Breast epithelium (tissue), 3 donors: Measurements from ENCODE around the gene PGLYRP4.

Experiments
- POLR2A ChIP-seq: fragments of 450-650 bp; IDR thresholded peaks from one replicate; pipeline ENCODE4 v1.6.1; 2016; ENCODE audit warnings: antibody characterized with exemption, mild to moderate bottlenecking, moderate library complexity
- TF ChIP-seq, protein P1 (sequence below), 3 donors: fragments of 450-650 bp; IDR thresholded peaks; one replicate each; pipeline ENCODE4 v1.5.1; 2016 to 2017; ENCODE audit warnings: antibody characterized with exemption in 3 of 3, mild to moderate bottlenecking in 3 of 3, moderate library complexity in 3 of 3

DNA sequence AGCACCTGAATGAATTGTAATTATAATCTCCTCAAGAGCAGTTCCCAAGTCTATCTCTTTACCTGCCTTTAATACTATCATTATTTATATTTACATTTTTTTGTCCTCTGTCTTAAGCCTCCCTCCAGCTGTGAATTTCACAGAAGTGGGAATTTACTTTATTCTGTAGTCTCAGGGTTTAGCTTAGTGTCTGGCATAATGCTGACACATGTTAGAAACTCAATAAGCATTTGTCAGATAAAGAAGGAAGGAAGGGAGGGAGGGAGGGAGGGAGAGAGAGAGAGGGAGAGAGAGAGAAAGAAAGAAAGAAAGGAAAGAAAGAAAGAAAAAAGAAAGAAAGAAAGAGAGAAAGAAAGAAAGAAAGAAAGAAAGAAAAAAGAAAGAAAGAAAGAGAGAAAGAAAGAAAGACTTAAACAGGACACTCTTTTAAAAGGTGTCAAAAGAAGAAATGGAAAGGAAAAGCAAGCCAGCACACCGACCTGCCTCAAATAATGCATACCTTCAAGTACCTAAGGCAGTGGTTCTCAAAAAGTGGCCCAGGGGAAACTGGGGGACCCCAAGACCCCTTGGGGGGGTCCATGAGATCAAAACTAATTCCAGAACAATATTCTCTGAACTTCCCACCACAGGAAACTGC lies 1.8 kb upstream of the PGLYRP4 start:
- no peak for TF ChIP-seq POLR2A
- TF ChIP-seq, protein P1, sequence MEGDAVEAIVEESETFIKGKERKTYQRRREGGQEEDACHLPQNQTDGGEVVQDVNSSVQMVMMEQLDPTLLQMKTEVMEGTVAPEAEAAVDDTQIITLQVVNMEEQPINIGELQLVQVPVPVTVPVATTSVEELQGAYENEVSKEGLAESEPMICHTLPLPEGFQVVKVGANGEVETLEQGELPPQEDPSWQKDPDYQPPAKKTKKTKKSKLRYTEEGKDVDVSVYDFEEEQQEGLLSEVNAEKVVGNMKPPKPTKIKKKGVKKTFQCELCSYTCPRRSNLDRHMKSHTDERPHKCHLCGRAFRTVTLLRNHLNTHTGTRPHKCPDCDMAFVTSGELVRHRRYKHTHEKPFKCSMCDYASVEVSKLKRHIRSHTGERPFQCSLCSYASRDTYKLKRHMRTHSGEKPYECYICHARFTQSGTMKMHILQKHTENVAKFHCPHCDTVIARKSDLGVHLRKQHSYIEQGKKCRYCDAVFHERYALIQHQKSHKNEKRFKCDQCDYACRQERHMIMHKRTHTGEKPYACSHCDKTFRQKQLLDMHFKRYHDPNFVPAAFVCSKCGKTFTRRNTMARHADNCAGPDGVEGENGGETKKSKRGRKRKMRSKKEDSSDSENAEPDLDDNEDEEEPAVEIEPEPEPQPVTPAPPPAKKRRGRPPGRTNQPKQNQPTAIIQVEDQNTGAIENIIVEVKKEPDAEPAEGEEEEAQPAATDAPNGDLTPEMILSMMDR (IDR thresholded peaks at IDR 0.05): no peak
